Esophagus squamous epithelium (tissue), 4 donors: ENCODE results near the gene LAMA5.

Experiments
- POLR2A ChIP-seq, 4 donors: fragments of 450-650 bp; IDR thresholded peaks; one replicate each; pipeline ENCODE4 v1.6.1; 2017; ENCODE audit warnings: antibody characterized with exemption in 4 of 4, mild to moderate bottlenecking in 4 of 4, moderate library complexity in 3 of 4
- TF ChIP-seq, protein P1 (sequence below), 6 experiments: fragments of 450-650 bp in 4 of 6; fragments of 200-600 bp in 2 of 6; sonication (generic) in 2 of 6; IDR thresholded peaks; one replicate each; pipeline ENCODE4 v1.5.1; 2016 to 2019; ENCODE audit warnings: antibody characterized with exemption in 6 of 6, mild to moderate bottlenecking in 4 of 6, moderate library complexity in 4 of 6

DNA sequence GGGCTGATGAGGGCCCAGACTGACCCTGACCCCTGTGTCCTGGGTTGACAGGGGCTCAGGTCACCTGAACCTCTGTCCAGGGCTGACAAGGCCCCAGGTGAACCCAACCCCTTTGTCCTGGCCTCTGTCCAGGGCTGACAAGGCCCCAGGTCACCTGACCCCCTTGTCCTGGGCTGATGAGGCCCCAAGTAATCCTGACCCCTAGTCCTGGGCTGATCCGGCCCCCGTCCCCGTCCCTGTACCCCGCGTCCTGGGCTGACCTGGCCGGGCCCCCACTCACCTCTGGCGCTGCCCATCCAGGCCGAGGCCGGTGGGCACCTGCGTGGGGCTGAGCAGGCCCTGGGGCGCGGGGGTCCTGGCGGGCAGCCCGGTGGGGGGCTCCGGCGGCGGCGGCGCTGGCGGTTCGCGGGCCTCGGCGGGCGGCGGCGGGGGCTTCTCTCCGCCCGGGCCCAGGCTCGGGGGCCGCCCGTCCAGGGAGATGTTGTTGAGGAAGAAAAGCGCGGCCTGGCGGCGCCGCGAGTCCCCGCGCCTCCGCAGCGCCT, 39.6 kb upstream of the LAMA5 start:
- TF ChIP-seq, protein P1, sequence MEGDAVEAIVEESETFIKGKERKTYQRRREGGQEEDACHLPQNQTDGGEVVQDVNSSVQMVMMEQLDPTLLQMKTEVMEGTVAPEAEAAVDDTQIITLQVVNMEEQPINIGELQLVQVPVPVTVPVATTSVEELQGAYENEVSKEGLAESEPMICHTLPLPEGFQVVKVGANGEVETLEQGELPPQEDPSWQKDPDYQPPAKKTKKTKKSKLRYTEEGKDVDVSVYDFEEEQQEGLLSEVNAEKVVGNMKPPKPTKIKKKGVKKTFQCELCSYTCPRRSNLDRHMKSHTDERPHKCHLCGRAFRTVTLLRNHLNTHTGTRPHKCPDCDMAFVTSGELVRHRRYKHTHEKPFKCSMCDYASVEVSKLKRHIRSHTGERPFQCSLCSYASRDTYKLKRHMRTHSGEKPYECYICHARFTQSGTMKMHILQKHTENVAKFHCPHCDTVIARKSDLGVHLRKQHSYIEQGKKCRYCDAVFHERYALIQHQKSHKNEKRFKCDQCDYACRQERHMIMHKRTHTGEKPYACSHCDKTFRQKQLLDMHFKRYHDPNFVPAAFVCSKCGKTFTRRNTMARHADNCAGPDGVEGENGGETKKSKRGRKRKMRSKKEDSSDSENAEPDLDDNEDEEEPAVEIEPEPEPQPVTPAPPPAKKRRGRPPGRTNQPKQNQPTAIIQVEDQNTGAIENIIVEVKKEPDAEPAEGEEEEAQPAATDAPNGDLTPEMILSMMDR (IDR thresholded peaks at IDR 0.05), result no peak
- TF ChIP-seq POLR2A (IDR thresholded peaks at IDR 0.05), result no peak
